ENCODE data around the gene TMEM52. TPM values are rescaled to one million over a fixed set of nuclear protein-coding genes. Genes with fewer than 3 reads are reported as not detected.

Gene TMEM52
- total and polyA plus RNA-seq, 2 of the 8 experiments (the other 6 are each of a cell fraction or from before 2014, with no cell fraction given), result 14.6 to 30.2 TPM

DNA sequence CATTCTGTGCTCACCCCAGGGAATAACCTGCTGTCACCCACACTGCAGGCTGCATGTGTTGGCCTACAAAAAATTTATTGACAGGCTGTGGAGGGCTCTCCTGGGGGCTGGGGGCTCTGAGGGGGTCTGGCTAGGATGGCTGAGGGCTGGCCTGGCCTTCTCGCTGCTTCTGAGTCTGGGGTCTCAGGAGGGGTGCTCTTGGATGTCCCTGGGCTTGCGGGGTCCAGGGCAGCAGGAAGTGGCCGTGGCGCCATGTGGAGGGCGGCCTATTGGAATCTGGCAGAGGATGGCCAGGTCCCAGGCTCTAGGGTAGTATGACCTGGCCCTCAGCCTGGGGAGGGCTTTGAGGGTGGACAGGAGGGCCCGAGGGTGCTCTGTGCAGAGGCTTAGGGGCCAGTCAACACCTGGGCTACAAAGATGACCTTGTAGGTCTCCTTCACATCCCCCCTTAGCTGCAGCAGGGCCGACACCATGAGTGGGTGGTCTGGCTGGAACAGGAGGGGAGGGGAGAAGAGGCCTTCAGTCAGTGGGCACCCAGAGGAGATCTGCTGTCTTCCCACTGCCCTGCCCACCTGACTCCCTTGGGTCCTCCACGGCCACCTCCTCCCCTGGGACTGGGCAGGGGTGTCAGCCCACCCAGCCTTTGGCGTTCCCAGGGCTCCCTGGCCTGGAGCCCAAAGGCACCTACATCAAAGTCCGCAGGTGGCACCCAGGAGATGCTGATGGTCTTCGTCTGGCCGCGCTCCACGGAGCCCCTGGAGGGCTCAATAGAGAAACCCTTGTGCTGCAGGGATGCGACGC is 3.0 kb upstream of the TMEM52 start:
- no peaks in the 10 kb centered on the region for H3K36me3 ChIP-seq (ENCODE audit: control insufficient read depth in 2 of 4, insufficient read depth in 4 of 4, low read length in 3 of 4)
- H3K18ac ChIP-seq (ENCODE audit: extremely low read depth, low read length), result no peak overlapping the region
- WGBS, 2 experiments (ENCODE audit: extremely low coverage in 1 of 2, insufficient coverage in 1 of 2, insufficient read length in 1 of 2, insufficient replicate concordance in 2 of 2, low coverage in 1 of 2, low lambda C conversion rate in 2 of 2, missing lambda C conversion rate in 1 of 2), result 90% methylated on average over 16 of the region's 16 CpGs; no CpG with 5 or more reads in 1 of the 2 experiments
- no peak overlapping the region for H2AK5ac ChIP-seq (ENCODE audit: low read depth, low read length)
- FAIRE-seq (no peak), DNase-seq (ENCODE audit: low read depth in 1 of 2, low spot score in 2 of 2) (no peak)
- H3K56ac ChIP-seq (replicated peaks; ENCODE audit: insufficient read length, low read depth, low read length), result no peak overlapping the region
- no peak overlapping the region for H3K23ac ChIP-seq (ENCODE audit: insufficient read length)
- H2AFZ ChIP-seq (ENCODE audit: low read length), result no peak overlapping the region
- H2BK12ac ChIP-seq (ENCODE audit: low read depth, low read length), result no peak overlapping the region
- H3K27me3 ChIP-seq (replicated peaks in 1 of 4; ENCODE audit: control insufficient read depth in 3 of 4, extremely low read depth in 1 of 4, insufficient read depth in 3 of 4, low read length in 3 of 4), result peaks cover 0 to 2% (median under 1%) of the 10 kb centered on the region in 4 experiments; a peak in 2 of 7 replicates
- no peaks in the 10 kb centered on the region for H3K79me1 ChIP-seq (ENCODE audit: low read depth, low read length)
- H4K91ac ChIP-seq (replicated peaks; ENCODE audit: insufficient read length, low read length), result no peak overlapping the region
- no peak overlapping the region for H3K14ac ChIP-seq (ENCODE audit: insufficient read length)
- H3K9ac ChIP-seq (replicated peaks in 1 of 4; ENCODE audit: extremely low read depth in 1 of 4, low read depth in 3 of 4, low read length in 3 of 4), result no peak overlapping the region
- H3K27ac ChIP-seq (ENCODE audit: low read depth, low read length), result no peak overlapping the region
- H2BK20ac ChIP-seq (ENCODE audit: low read length), result no peak overlapping the region
- H4K5ac ChIP-seq (ENCODE audit: insufficient read length, low read depth, low read length), result no peak overlapping the region
- ChIA-PET POLR2A (ENCODE audit: partially characterized antibody) (no interaction called here), CTCF (ENCODE audit: partially characterized antibody) (interaction anchor here (0.6 to 2.4 kb wide), 6 partner anchors 22 to 308 kb away, joined by 3 to 9 read pairs (median 6); no protein-coding TSS in a partner anchor)
- peaks cover 4% of the 10 kb centered on the region; the same call in 1 of the 2 replicates for H3K23me2 ChIP-seq (ENCODE audit: low read depth, low read length)
- no peak overlapping the region for H3K4me3 ChIP-seq (ENCODE audit: extremely low read depth in 1 of 4, insufficient read depth in 2 of 4, low read depth in 3 of 4, low read length in 4 of 4)
- H2BK120ac ChIP-seq (replicated peaks; ENCODE audit: low read depth, low read length), result no peak overlapping the region
- H4K20me1 ChIP-seq (replicated peaks in 1 of 2; ENCODE audit: control insufficient read depth in 1 of 2, insufficient read depth in 2 of 2, low read length in 2 of 2), result no peaks in the 10 kb centered on the region
- H3K4me1 ChIP-seq (replicated peaks in 1 of 4; ENCODE audit: control insufficient read depth in 3 of 4, insufficient read depth in 4 of 4, low read length in 3 of 4), result peaks cover 0 to 15% (median 10%) of the 10 kb centered on the region in 4 experiments; a peak in 6 of 7 replicates
- H2BK15ac ChIP-seq (ENCODE audit: low read length), result no peak overlapping the region
- H3K9me3 ChIP-seq (ENCODE audit: insufficient read depth in 2 of 2, low read depth in 1 of 2, low read length in 1 of 2), result peaks cover 0 to 15% of the 10 kb centered on the region in 2 experiments; a peak in 1 of 4 replicates
- no peak overlapping the region; the same call in 1 of the 2 replicates for H4K8ac ChIP-seq (ENCODE audit: extremely low read depth, insufficient read depth, low read length)
- no peaks in the 10 kb centered on the region for H3K79me2 ChIP-seq (ENCODE audit: control insufficient read depth in 1 of 2, insufficient read depth in 2 of 2, low read length in 2 of 2)
- no peak overlapping the region for H3K4ac ChIP-seq (replicated peaks; ENCODE audit: insufficient read length, low read depth, low read length)
- H3K4me2 ChIP-seq (ENCODE audit: insufficient read depth in 1 of 2, low read depth in 2 of 2, low read length in 2 of 2), result no peak overlapping the region
- no peak overlapping the region for H2BK5ac ChIP-seq (ENCODE audit: low read depth, low read length)
- TF ChIP-seq SUZ12 (IDR thresholded peaks at IDR 0.05; ENCODE audit: low read length), result no peak
- no peak for TF ChIP-seq BRCA1 (IDR thresholded peaks at IDR 0.05; ENCODE audit: low read depth, low read length)
- TF ChIP-seq, protein P1, sequence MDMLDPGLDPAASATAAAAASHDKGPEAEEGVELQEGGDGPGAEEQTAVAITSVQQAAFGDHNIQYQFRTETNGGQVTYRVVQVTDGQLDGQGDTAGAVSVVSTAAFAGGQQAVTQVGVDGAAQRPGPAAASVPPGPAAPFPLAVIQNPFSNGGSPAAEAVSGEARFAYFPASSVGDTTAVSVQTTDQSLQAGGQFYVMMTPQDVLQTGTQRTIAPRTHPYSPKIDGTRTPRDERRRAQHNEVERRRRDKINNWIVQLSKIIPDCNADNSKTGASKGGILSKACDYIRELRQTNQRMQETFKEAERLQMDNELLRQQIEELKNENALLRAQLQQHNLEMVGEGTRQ (IDR thresholded peaks at IDR 0.05; ENCODE audit: low read length), result no peak
- no peak for TF ChIP-seq SRF (IDR thresholded peaks at IDR 0.05; ENCODE audit: low read depth, low read length)
- TF ChIP-seq CEBPB (IDR thresholded peaks at IDR 0.05; ENCODE audit: low read depth, low read length), result no peak
- no peak for TF ChIP-seq PHF8 (conservative IDR thresholded peaks at IDR 0.05; ENCODE audit: low read depth, low read length)
- TF ChIP-seq TAF1 (IDR thresholded peaks at IDR 0.05; ENCODE audit: low read depth, low read length), result no peak
- TF ChIP-seq SP2 (IDR thresholded peaks at IDR 0.05; ENCODE audit: low read length), result no peak
- TF ChIP-seq, protein P2, sequence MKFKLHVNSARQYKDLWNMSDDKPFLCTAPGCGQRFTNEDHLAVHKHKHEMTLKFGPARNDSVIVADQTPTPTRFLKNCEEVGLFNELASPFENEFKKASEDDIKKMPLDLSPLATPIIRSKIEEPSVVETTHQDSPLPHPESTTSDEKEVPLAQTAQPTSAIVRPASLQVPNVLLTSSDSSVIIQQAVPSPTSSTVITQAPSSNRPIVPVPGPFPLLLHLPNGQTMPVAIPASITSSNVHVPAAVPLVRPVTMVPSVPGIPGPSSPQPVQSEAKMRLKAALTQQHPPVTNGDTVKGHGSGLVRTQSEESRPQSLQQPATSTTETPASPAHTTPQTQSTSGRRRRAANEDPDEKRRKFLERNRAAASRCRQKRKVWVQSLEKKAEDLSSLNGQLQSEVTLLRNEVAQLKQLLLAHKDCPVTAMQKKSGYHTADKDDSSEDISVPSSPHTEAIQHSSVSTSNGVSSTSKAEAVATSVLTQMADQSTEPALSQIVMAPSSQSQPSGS (IDR thresholded peaks at IDR 0.05; ENCODE audit: low read length), result no peak
- no peak for TF ChIP-seq TAF7 (optimal IDR thresholded peaks at IDR 0.05; ENCODE audit: borderline replicate concordance, low read depth, low read length)

Measured in H1 (cell line).